ENCODE measurements around the gene IRGQ. TPM values are rescaled to one million over a fixed set of nuclear protein-coding genes. Genes with fewer than 3 reads are reported as not detected.
"Not testable (repeated sequence)": the region's sequence is repeated elsewhere in the genome, so short reads cannot be mapped to it uniquely, and the experiment has no call there.

Gene IRGQ
- total RNA-seq, 1 experiment from 2014 or later, result 26.5 TPM

DNA sequence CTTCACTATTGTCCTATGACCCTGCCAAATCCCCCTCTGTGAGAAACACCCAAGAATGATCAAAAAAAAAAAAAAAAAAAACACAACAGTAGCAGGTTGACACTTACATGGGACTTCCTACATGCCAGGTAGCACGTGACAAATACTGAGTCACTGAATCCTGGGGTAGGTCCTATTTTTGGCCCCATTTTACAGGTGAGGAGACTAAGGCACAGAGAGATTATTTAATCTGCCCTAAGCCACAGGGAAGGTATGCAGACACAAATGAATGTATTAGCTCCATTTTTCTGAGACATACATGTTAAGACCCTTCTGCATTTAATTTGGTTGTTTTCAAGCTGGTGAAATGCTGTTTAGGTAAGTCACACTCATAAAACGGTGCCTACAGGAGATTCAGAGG, 47.2 kb downstream of the IRGQ start:
- Mint-ChIP-seq H3K27me3 (ENCODE audit: insufficient read depth, unreplicated experiment) (no peaks in the 10 kb centered on the region), H3K36me3 (ENCODE audit: insufficient read depth, unreplicated experiment) (peaks cover 37% of the 10 kb centered on the region), H3K4me3 (ENCODE audit: unreplicated experiment) (no peak overlapping the region), H3K27ac (ENCODE audit: low read depth, unreplicated experiment) (no peak overlapping the region), H3K4me1 (ENCODE audit: insufficient read depth, unreplicated experiment) (no peaks in the 10 kb centered on the region), H3K9me3 (ENCODE audit: unreplicated experiment) (no peaks in the 10 kb centered on the region)
- TF ChIP-seq, protein P1, sequence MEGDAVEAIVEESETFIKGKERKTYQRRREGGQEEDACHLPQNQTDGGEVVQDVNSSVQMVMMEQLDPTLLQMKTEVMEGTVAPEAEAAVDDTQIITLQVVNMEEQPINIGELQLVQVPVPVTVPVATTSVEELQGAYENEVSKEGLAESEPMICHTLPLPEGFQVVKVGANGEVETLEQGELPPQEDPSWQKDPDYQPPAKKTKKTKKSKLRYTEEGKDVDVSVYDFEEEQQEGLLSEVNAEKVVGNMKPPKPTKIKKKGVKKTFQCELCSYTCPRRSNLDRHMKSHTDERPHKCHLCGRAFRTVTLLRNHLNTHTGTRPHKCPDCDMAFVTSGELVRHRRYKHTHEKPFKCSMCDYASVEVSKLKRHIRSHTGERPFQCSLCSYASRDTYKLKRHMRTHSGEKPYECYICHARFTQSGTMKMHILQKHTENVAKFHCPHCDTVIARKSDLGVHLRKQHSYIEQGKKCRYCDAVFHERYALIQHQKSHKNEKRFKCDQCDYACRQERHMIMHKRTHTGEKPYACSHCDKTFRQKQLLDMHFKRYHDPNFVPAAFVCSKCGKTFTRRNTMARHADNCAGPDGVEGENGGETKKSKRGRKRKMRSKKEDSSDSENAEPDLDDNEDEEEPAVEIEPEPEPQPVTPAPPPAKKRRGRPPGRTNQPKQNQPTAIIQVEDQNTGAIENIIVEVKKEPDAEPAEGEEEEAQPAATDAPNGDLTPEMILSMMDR (IDR thresholded peaks at IDR 0.05; ENCODE audit: unreplicated experiment), result no peak
- intact Hi-C loops (cut with micrococcal nuclease), result no loop called here
- POLR2A ChIA-PET, result no interaction called here
- DNase-seq (ENCODE audit: unreplicated experiment), result no peak
- CTCF ChIA-PET, result interaction anchor here (0.7 kb wide), 1 partner anchor 92 kb away, joined by 3 read pairs; no protein-coding TSS in a partner anchor
- BruUV-seq (replicated peaks), result no TSS peak

DNA sequence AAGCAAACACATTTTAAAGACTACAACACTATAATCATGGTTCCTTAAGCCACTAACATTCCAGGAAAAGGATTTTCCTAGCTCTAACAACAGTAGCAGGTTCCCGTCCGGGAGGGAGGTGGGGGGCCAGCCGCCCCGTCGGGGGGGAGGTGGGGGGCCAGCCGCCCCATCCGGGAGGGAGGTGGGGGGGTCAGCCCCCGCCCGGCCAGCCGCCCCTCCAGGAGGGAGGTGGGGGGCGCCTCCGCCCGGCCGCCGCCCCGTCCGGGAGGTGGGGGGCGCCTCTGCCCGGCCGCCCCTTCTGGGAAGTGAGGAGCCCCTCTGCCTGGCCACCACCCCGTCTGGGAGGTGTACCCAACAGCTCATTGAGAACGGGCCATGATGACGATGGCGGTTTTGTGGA, 48.0 kb downstream of the IRGQ start:
- H3K27me3 Mint-ChIP-seq (ENCODE audit: insufficient read depth, unreplicated experiment); H3K4me3 Mint-ChIP-seq (ENCODE audit: unreplicated experiment); H3K27ac Mint-ChIP-seq (ENCODE audit: low read depth, unreplicated experiment); POLR2A ChIA-PET; DNase-seq (ENCODE audit: unreplicated experiment); H3K4me1 Mint-ChIP-seq (ENCODE audit: insufficient read depth, unreplicated experiment); BruUV-seq (replicated peaks); CTCF ChIA-PET; H3K9me3 Mint-ChIP-seq (ENCODE audit: unreplicated experiment); intact Hi-C loops (cut with micrococcal nuclease): not testable (repeated sequence)
- H3K36me3 Mint-ChIP-seq (ENCODE audit: insufficient read depth, unreplicated experiment), result peaks cover 45% of the 10 kb centered on the region

DNA sequence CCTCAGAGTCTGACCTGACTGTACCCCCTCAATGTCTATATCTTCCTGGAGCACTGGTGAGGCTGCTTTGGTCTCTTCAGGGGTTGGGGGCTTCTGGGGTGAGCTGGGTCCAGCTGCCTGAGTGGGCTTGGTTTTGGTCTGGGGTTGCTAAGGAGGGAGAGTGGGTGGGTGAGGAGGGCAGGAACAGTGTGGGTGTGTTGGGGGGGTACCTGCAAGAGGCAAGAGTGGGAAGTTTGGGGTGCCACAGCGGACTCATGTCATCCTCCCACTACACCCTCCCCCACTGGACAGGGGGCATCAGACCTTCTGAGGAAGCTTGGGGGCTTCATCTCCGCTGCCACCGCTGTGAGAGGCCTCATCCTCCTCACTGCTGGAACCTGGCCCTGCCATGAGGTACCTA, 49.4 kb downstream of the IRGQ start:
- BruUV-seq (replicated peaks), result no TSS peak
- no peak overlapping the region for H3K27ac Mint-ChIP-seq (ENCODE audit: low read depth, unreplicated experiment)
- DNase-seq (ENCODE audit: unreplicated experiment), result no peak
- H3K4me1 Mint-ChIP-seq (ENCODE audit: insufficient read depth, unreplicated experiment), result no peaks in the 10 kb centered on the region
- no peaks in the 10 kb centered on the region for H3K27me3 Mint-ChIP-seq (ENCODE audit: insufficient read depth, unreplicated experiment)
- H3K36me3 Mint-ChIP-seq (ENCODE audit: insufficient read depth, unreplicated experiment), result peaks cover 44% of the 10 kb centered on the region
- POLR2A ChIA-PET, result no interaction called here
- H3K9me3 Mint-ChIP-seq (ENCODE audit: unreplicated experiment), result no peaks in the 10 kb centered on the region
- H3K4me3 Mint-ChIP-seq (ENCODE audit: unreplicated experiment), result no peak overlapping the region
- TF ChIP-seq, protein P1 (IDR thresholded peaks at IDR 0.05; ENCODE audit: unreplicated experiment), result no peak
- CTCF ChIA-PET, result interaction anchor here (2.1 kb wide), 1 partner anchor 9 kb away, joined by 8 read pairs; no protein-coding TSS in a partner anchor
- intact Hi-C loops (cut with micrococcal nuclease), result no loop called here

DNA sequence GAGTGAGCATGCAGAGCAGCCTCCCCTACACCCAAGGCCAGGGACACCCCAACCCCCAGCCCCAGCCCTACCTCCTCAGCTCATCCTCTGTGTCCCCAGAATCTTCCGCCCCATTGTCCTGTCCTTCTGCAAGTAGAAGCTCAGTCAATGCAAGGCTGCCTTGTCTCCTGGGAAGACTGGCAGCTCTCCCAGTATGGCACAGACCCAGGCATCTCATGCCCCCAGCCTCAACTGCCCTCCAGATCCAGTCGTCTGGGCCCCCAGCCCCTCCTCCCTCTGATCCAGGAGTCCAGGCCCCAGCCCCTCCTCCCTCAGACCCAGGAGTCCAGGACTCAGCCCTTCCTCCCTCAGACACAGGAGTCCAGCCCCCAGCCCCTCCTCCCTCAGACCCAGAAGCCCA, 50.0 kb downstream of the IRGQ start:
- Mint-ChIP-seq H3K36me3 (ENCODE audit: insufficient read depth, unreplicated experiment) (peaks cover 49% of the 10 kb centered on the region), H3K4me1 (ENCODE audit: insufficient read depth, unreplicated experiment) (no peaks in the 10 kb centered on the region), H3K4me3 (ENCODE audit: unreplicated experiment) (no peak overlapping the region), H3K9me3 (ENCODE audit: unreplicated experiment) (no peaks in the 10 kb centered on the region), H3K27ac (ENCODE audit: low read depth, unreplicated experiment) (no peak overlapping the region), H3K27me3 (ENCODE audit: insufficient read depth, unreplicated experiment) (no peaks in the 10 kb centered on the region)
- POLR2A ChIA-PET, result no interaction called here
- intact Hi-C loops (cut with micrococcal nuclease), result no loop called here
- CTCF ChIA-PET, result interaction anchor here (1.0 to 2.1 kb wide), 2 partner anchors 10 kb away, joined by 3 to 8 read pairs; no protein-coding TSS in a partner anchor
- TF ChIP-seq, protein P1 (IDR thresholded peaks at IDR 0.05; ENCODE audit: unreplicated experiment), result no peak
- DNase-seq (ENCODE audit: unreplicated experiment), result no peak
- no TSS peak for BruUV-seq (replicated peaks)

DNA sequence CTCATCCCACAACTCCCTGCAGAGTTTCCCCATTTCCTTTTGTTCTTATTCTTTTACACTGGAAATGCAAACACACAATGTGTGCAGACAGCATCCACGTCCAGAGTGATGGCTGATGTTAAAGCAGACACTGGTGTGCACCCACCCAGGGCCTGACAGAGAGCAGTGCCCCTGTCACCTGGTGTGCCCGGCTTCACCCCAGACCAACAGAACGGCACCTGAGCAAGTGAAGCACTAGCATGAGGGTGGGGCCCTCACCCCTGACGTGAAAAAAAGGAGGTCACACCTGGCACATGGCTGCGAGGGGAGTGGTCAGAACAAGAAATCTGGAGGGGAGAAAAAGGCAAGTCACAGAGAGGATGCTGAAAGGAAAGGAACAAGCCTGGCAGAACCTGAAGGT, 50.7 kb downstream of the IRGQ start:
- Mint-ChIP-seq H3K36me3 (ENCODE audit: insufficient read depth, unreplicated experiment) (peaks cover 48% of the 10 kb centered on the region), H3K27me3 (ENCODE audit: insufficient read depth, unreplicated experiment) (no peaks in the 10 kb centered on the region), H3K27ac (ENCODE audit: low read depth, unreplicated experiment) (peak overlapping the region; percentile 86), H3K9me3 (ENCODE audit: unreplicated experiment) (no peaks in the 10 kb centered on the region), H3K4me1 (ENCODE audit: insufficient read depth, unreplicated experiment) (no peaks in the 10 kb centered on the region), H3K4me3 (ENCODE audit: unreplicated experiment) (no peak overlapping the region)
- ChIA-PET POLR2A (interaction anchor here (0.6 to 0.7 kb wide), 2 partner anchors 12 to 27 kb away, joined by 3 read pairs; partner anchors contain the start of gene ZNF575), CTCF (interaction anchor here (0.5 to 2.1 kb wide), 3 partner anchors 9 to 13 kb away, joined by 3 to 8 read pairs (median 3); no protein-coding TSS in a partner anchor)
- TF ChIP-seq, protein P1 (IDR thresholded peaks at IDR 0.05; ENCODE audit: unreplicated experiment), result no peak
- no TSS peak for BruUV-seq (replicated peaks)
- DNase-seq (ENCODE audit: unreplicated experiment), result no peak
- intact Hi-C loops (cut with micrococcal nuclease), result no loop called here
